Globus pallidus (tissue), 1 donor: ENCODE results near the gene STK33.

ENCODE experiments used
- DNase-seq: peaks from one replicate; pipeline ENCODE4 v3.0.0-alpha.2; 2015; ENCODE audit warnings: low spot score

Gene STK33

DNA sequence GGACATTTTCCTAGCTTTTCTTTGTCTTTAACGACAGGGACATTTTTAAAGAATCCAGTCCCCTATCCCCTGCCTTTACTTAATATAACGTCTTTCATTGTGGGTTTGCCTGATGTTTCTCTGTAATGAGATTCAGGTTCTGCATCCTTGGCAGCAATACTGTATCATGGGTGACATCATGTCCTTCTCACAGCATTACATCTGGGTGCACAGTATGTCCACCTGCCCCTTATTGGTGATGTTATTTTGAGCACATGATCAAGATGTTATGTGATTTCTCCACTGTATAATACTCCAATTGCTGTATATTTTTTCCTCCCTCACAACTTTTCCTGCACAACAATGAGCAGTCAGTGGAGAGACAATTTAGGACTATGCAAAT lies 9.7 kb upstream of the STK33 start:
- DNase-seq: no peak

DNA sequence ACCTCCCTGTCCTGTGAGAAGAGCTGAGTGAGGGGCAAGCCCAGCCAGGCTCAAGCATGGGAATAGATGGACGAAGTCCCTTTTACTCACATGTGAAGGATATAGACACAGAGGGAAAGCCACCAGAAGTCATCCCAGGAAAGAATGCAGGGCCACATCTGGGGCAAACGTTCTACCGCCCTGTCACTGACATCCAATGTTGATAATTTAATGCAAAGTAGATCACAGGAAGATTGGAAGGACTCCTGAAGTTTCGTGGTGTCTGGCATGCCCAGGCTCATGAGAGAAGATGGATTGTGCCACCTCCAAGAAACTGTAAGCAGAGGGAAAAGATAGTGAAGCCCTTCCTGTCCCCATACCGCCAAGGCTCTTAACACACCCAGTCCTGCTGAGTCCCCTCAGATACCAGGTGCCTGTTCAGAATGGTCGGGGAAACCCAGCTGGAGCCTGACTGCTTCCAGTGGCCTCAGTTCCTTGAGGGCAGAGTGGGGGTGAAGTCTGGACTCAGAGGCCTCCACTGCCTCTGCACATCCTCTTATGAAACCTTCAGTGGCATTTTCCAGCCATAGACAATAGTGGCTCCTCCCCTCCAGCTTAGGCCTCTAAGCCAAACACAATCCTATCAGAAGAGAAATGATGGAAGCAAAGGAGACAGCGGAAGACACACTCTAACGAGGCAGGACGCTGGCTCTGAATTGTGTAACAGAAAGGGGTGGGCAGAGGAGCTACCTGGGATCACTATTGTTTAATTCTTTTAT lies 7.5 kb upstream of the STK33 start:
- DNase-seq: no peak

DNA sequence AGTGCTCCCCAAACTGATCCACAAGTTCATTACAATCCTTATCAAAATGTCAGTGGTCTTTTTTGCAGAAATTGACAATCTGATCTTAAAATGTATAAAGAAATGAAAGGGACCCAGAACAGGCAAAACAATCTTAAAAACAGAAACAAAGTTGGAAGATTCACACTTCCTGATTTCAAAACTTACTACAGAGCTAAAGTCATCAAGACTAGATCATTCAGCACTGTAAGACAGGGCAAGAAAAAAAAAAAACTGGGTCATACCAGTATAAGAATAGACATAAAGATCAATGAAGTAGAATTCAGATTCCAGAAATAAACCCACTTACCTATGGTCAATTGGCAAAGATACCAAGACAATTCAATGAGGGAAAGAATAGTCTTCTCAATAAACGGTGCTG lies 4.5 kb upstream of the STK33 start:
- DNase-seq: no peak

DNA sequence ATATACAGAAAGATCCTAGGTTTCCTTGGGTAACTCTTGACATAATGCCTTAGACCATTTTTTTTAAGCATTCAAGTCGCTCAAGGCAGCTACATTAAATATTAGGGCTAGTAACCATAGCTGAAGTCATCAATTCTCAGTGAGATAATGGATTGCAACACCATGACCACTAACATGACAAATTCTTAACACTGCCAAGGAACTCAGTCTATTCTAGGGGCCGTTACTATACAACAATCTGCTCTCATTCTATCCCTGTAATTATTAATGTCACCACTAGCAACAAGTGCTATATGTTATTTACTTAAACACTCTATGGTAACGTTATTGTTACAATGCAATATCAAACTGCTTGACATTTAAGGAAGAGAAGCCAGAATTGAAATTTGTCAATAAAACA lies 3.2 kb upstream of the STK33 start:
- DNase-seq: no peak

DNA sequence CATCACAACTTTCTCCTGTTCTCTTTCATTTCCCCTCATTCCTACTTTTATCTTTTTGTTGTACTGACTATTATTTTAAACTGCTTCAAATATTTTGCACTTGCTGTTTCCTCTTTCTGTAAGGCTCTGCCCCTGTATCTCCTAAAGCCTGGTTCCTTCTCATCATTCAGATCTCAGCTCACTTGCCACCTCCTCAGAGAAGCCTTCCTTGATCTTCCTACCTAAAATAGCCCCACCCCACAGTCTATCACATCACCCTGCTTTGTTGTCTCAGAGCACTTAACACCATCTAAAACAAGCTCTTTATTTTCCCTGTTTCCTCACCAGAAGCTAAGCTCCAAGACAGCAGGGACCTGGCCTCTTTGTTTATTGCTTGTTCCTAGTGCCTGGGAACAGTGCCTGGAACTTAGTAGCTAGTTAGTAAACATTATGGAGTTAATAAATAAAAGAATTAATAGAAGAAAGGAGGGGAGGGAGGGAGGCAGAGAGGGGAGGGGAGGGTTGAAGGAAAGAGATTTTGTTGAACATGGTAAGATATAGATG lies 2.5 kb upstream of the STK33 start:
- no peak for DNase-seq

DNA sequence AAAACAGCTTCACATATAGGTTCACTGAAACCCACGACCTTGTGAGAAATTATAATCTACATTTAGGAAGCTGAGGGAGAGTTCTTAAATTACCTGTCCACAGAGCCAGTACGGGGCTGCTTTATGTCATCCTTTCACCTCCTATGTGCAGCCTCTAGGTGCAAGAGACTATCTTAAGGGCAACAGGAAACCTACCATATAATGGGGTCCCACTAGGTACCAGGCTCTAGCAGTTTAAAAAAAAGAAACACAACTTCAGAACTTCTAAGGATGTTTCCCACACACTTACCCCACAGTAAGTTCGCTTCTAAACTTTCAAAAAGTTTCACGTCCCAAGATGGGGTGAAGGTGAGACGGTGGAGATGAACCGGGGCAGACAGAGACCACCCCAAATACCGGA lies 573 bp downstream of the STK33 start:
- no peak for DNase-seq

DNA sequence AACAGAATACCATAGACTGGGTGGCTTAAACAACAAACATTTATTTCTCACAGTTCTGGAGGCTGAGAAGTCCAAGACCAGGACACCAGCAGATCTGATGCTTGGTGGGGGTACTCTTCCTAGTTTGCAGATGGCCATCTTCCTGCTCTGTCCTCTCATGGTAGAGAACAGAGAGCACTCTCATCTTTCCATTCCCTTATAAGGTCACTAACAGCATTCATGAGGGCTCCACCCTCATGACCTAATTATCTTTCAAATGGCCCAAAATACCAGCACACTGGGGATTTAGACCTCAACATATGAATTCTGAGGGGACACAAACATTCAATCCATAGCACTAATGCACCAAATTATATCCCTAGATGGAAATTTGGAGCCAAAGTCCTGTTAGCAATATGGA lies 6.1 kb downstream of the STK33 start:
- no peak for DNase-seq

DNA sequence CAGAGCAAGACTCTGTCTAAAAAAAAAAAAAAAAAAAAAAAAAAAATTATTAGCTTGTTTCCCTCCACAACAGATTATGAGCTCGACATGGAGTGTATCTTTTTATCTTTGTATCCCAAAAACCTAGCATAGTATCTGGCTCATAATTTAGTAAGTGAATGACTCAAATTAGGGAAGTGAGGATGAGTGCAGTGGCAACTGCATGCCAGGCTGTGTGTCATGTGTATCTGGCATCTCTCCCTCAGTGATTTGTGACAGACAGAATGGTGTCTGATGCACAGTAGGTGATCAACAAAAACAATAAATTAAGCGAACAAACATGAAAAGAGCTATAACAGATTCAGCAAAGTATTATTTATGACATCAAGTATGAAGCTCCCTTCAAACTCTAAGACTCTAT lies 7.2 kb downstream of the STK33 start:
- no peak for DNase-seq

DNA sequence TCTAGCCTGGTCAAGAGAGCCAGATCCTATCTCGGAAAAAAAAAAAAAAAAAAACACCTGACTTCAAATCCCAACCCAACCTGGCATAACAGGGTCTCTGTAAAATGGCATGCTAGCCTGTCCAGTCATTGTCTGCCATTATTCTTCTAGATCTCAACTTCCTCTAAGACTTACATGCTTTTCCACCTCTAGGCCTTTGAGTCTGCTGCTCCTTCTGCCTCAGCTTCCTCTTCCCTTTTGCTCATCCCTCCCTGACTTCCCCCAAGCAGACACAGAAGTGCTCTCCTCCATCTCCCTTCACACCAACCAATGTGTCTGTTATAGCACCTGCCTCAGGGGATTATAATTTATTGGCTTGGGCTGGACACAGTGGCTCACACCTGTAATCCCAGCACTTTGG lies 7.8 kb downstream of the STK33 start:
- DNase-seq: no peak

DNA sequence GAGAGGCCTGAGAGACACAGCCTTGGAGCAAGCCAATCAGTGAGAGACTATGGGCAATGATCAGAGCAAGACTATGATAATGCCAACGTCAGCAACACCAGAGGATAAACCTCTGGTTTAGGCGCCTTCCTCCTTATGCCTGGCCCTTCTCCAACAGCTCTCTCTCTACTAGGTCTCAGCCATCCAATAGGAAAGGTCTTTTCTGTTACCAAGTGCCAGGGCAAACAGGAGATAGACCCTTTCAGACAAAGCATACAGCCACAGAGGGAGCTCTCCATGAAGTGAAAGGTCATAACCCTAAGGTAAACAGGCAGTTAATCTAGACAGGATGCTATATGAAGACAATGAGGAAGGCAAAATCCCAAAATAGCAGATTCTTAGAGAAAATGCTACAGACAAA lies 9.5 kb downstream of the STK33 start:
- DNase-seq: no peak

DNA sequence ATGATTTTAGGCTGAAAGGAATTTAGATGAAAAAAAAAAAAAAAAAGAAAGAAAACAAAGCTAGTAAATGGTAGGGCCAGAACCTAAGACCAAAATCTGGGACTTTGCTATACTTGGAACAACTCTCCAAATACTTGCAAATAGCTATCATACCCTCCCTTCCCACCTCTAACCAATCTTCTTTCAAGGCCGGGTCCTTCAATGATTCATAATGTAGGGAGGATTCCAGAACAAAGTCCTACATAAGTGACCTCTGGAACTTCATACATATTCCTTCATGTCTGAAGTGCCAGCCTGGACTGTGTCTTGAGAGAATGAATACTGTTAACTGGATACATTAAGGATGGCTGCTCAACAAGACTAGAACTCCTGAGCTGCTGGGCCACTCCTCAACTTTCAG lies 9.9 kb downstream of the STK33 start:
- DNase-seq: no peak

DNA sequence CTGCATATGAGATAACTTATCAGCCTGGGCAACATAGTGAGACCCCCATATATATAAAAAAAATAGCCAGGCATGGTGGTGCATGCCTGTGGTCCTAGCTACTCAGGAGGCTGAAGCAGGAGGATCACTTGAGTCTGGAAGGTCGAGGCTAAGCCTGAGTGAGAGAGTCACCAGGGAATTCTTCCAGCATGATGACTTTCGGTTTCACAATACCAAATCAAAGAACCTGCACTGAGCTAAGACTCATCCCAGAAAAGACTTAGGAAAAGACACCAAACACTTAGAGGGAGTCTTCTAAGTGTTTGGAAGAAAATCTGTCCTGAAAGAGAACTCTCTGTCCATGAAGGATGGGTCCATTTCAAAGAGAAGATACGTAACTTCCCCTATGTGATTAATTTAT lies 12.7 kb downstream of the STK33 start:
- DNase-seq: no peak

DNA sequence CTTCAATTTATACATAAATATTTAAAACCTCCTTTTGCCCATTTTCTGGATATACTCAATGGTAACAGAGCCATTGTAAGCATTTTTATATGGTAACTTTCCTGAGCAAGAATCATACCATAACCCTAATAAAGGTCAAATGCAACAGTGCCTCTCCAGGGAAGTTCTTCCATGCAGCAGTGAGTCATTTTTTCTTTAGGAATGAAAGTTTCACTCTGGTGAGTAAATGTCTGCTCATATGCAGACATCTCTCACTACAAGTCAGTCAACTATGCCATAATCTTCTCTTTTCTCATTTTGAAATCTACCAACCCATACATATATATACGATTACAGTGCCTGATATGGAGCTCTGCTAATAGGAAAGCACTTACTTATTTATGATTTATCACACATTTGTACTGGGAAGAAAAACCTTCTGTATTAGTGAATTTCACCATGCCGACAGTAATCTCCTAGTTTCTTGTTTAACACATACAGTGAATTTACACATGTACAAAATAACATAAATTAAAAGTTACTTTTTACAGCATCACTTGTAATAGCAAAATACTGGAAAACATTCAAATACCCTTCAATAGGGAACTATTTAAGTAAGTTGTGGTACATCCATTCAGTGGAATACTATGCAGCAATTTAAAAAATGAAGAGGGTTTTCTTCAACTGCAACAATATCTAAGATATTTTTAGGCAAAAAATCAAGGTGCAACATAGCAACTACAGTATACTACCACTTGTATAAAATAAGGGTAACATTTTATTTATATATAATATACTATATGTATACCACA lies 16.0 kb downstream of the STK33 start:
- DNase-seq: no peak

DNA sequence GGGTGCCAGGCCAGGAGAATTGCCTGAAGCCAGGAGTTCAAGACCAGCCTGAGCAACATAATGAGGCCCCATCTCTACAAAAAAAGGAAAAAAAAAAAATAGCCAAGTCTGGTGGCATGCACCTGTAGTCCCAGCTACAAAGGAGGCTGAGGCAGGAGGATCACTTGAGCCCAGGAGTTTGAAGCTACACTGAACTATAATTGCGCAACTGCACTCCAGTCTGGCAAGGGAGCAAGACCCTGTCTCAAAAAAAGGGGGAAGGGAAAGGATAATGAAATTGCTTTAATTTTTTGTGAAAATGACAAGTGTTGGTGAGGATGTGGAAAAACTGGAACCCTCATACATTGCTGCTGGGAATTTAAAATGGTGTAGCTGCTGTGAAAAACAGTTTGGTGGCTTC lies 19.2 kb downstream of the STK33 start:
- no peak for DNase-seq

DNA sequence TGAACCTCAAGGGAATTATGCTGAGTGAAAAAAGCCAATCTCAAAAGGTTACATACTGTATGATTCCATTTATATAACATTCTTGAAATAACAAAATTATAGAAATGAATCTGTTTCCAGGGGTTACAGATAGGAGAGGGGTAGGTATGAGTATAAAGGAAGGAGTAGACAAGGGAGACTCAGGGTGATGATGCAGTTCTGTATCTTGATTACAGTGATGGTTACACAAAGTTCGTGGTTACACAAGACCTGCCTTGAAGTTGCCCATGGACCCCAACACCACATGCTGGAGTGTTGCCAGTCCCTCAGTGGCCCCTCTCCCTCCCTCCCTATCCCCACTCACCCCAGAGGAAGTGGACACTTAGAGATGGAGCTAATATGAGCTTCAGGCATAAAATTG lies 20.3 kb downstream of the STK33 start:
- no peak for DNase-seq

DNA sequence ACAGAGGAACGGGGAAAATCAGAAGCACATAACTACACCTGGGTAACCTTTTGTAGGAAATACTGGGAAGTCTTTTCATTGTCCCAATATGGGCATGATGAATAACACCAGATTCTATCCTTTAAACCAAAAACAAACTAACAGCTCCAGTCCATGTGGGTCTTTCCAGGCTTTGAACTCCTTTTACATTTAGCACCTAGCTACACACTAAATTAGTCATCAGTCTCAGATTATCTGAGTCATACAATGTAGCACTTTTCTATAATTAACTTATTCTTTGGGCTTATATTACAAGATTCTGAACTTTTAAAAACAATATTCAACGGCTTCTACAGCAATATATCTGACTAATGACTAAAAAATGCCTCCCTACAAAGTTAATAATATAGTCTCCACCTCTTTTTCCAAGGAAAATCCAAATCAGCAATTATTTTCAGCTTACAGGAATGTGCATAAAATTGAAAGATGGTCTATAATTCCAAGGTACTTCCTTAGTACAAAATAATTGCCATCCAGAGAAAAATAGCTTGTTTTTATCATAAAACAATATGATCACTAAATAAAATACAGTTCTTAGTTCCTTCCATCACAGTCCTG lies 26.3 kb downstream of the STK33 start:
- DNase-seq: no peak

DNA sequence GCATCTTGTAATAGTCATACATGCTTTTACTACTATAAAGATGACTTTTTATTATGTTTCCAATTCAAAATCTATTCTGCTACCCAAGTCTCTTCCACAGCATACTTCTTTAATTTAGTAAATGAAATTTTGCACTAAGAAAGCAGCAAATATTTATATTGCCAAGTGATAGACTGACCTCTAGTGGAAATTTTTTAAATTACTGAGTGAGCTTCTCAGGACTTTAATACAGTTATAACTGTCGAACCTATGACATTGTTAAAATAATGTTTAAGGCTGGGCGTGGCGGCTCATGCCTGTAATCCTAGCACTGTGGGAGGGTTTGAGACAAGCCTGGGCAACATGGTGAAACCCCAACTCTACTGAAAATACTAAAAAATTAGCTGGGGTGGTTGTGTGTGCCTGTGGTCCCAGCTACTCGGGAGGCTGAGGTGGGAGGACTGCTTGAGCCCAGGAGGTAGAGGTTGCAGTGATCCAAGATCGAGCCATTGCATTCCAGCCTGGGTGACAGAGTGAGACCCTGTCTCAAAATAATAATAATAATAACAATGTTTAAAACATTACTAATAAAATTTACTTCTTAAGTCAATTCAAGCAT lies 27.3 kb downstream of the STK33 start:
- peak; percentile 38 for DNase-seq

DNA sequence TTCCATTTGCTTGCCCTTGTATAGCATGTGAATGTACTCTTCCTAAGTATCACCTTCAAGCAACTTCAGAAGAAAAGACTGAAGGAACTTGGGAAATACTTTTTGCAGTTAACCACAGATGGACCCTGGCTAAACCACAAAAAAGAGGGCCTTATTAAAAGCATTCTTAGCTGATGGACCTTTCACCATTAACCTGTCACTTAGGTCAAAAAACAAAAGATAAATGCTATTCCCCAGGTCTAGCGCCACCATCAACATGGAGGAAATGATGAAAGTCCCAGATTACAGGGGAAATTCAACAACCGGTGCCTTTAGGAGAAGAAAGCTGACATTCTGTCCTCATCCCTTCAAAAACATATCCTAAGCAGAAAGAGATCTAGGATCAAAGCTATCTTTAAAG lies 29.5 kb downstream of the STK33 start:
- no peak for DNase-seq

DNA sequence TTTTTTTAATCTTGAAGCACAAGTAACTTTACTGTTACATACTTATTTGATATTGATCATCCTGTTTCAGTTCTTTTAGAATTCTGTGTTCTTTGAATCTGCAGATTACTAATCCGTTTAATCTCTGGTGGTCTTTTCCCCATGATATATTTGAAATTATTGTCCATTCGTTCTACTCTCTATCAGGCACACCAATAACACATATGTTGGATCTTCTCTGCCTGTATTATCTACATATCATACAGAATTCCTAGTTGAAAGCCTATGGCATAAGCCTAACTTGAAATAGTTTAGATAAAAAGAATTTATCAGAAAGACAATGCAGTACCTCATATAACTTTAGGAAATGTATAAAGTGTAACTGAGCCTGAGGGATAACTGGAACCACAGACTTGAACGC lies 32.6 kb downstream of the STK33 start:
- no peak for DNase-seq

DNA sequence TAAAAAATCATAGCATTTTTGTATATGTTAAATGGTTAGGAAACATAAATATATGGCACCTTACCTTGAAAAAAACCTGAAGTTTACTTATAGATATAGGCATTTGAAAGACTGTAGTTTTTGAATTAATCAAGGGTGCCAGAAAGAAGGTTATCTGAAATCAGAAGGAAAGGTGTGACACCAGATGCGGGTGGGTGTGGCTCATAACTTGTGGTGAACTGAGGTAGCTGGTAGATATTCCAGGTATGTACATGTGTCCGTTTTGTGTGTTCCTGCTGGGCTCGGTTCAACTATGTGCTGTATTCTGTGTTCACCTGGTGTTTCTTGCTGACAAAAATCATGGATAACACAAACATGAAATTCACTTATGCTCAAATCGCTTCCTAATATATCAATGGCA lies 35.6 kb downstream of the STK33 start:
- no peak for DNase-seq

DNA sequence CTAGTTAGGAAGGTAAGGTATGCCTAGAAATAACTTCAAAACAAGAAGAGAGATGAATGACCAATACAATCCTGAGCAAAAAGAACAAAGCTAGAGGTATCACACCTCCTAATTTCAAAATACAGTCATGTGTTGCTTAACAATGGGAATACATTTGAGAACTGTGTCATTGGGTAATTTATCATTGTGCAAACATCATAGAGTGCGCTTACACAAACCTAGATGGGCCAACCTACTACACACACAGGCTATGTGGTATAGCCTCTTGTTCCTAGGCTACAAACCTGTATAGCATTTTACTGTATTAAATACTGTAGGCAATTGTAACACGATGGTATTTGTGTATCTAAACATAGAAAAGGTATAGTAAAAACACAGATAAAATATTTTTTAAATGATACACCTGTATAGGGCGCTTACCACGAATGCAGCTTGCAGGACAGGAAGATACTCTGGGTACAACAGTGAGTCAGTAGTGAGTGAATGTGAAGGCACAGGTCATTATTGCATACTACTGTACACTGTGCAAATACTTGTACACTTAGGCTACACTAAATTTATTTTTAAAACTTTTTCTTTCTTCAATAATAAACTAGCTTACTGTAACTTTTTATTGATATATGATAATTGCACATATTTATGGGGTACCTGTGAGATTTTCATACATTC lies 48.2 kb downstream of the STK33 start:
- no peak for DNase-seq

DNA sequence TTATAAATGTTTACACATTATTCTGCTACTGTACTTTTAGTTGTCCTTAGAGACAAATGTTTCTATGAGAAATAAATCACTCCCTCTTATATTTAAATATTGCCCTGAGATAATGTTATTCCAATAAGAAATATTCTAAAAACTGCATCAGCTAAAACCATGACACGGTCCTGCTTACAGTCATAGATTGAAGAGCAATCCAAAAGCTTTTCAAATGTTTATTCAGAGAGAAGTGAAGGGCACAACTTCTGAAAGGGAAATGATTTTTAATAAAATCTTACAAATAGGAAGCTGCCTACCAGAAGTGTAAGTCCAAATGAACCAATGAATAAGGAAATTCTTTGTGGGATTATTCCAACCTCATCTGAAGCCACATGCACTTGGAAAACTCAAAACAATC lies 49.2 kb downstream of the STK33 start:
- no peak for DNase-seq
